Right lobe of liver (tissue), 4 donors: Measurements from ENCODE around the gene LDLRAP1.

Experiments used
- CTCF ChIP-seq, 4 donors: fragments of 200-600 bp in 3 of 4; fragments of 450-650 bp in 1 of 4; IDR thresholded peaks; one replicate each; pipeline versions ENCODE4 v1.5.1 to v1.8.0; 2016 to 2022; ENCODE audit warnings: antibody characterized with exemption in 4 of 4, mild to moderate bottlenecking in 2 of 4
- POLR2A ChIP-seq: fragments of 450-650 bp; IDR thresholded peaks from one replicate; pipeline ENCODE4 v1.6.1; 2017; ENCODE audit warnings: antibody characterized with exemption, mild to moderate bottlenecking
- donor health status: DM: no; HTN: no; CAD: no.
- donor health status: DM: no; HTN: no; CAD: no.
- donor health status: DM: no; HTN: yes; CAD: no.

- TF ChIP-seq CTCF (IDR thresholded peaks at IDR 0.05) (no peak), POLR2A (no peak)
These were observed 12.8 kb downstream of the LDLRAP1 start for GRCh38 chr1:25556132-25556670.
